ENCODE results near the gene TIAM2. TPM values are rescaled to one million over a fixed set of nuclear protein-coding genes. Genes with fewer than 3 reads are reported as not detected.

TIAM2 gene
- total and polyA plus RNA-seq, 7 donors = 3.4 to 20.3 (median 10.0) TPM

DNA sequence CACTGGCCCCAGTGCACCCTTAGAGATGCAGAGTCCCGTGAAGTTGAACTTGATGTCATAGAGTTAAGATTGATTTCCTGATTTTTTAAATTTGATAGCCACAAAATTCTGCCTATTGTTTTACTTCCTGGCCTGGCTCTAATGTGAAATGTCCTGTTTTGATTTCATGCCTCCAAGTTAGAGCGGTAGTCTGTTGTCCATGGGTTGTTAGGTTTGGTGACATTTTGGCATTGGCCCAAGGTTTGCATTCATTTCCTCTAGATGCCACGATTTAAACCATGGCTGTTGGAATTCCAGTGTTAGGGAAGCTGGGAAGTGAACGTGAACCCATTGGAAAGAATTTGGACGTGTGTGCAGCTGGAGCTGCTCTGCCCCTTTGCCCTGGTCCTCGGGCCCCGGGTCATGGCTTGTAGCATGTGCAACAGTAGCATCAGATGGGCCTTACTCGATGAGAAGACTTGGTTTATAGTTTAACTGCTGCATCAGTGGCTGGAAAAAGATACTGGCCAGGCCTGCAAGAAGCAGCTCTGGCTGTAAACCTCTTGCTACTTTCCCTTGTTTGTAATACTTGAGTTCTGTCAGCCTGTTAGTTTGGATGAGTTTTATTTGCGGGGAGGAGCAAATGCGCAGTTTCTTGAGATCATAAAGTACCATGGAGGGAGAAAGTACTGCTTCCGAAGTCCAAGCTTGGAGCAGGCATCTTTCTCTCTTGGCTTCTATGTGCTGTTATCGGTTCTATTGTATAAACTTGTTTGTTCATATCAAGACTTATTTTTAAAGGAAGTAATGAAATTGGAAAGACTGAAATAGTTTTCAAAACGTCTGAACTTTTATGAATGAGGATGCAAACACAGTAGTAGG, 147.3 kb downstream of the TIAM2 start:
- ATAC-seq (peak in 3 of 4 donors; percentile 11 to 30 (median 27)), DNase-seq (no peak)
- TF ChIP-seq CTCF (IDR thresholded peaks at IDR 0.05) = no peak
- peaks cover 19% of the 10 kb centered on the region for H3K4me1 ChIP-seq
- WGBS, 3 donors = 35 to 49% (median 43%) methylated on average over 13 of the region's 13 CpGs
- intact Hi-C loops (cut with DNase I) = no loop called here
- no peak overlapping the region for H3K27ac ChIP-seq
- peak overlapping the region; percentile 33 for H3K4me3 ChIP-seq
- H3K9me3 ChIP-seq = no peaks in the 10 kb centered on the region
- H3K36me3 ChIP-seq (ENCODE audit: insufficient read depth in 1 of 2, low read depth in 1 of 2) = peaks cover 0 to 5% of the 10 kb centered on the region in 2 donors
- H3K27me3 ChIP-seq (ENCODE audit: insufficient read depth in 3 of 3, low read length in 2 of 3) = no peaks in the 10 kb centered on the region

DNA sequence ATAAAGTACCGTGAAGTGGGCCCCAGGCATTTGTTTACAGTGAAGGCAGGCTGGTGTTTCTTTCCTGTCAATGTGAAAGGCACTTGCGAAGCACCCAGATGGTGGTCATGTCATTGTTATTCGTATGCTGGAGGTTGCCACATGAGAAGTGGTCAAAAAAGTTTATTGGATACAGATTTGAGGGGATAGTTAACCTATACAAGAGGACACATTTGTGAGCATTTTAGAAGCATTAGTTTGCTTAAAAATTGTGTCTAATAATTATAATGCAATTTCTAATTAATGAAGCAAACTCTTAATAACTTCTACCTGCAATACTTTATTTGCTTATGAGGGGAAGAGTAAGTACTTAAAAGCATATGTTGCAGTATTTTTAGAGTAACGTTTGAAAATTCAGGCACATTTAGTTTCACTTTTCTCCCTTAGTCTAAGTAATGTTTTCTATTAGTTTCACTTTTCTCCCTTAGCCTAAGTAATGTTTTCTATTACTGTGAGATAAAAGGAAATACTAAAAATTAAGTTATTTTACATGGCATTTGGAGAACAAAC, 148.0 kb downstream of the TIAM2 start:
- Histone ChIP-seq H3K4me3 (peak overlapping the region; percentile 33), H3K9me3 (no peaks in the 10 kb centered on the region), H3K27me3 (ENCODE audit: insufficient read depth in 3 of 3, low read length in 2 of 3) (no peaks in the 10 kb centered on the region), H3K36me3 (ENCODE audit: insufficient read depth in 1 of 2, low read depth in 1 of 2) (peaks cover 0 to 3% of the 10 kb centered on the region in 2 donors), H3K27ac (no peak overlapping the region), H3K4me1 (peaks cover 19% of the 10 kb centered on the region)
- WGBS, 3 donors = 22 to 52% (median 44%) methylated on average over 4 of the region's 4 CpGs
- ATAC-seq = peak in 2 of 4 donors; percentile 30 to 36
- intact Hi-C loops (cut with DNase I) = no loop called here
- no peak for TF ChIP-seq CTCF (IDR thresholded peaks at IDR 0.05)
- DNase-seq = no peak

DNA sequence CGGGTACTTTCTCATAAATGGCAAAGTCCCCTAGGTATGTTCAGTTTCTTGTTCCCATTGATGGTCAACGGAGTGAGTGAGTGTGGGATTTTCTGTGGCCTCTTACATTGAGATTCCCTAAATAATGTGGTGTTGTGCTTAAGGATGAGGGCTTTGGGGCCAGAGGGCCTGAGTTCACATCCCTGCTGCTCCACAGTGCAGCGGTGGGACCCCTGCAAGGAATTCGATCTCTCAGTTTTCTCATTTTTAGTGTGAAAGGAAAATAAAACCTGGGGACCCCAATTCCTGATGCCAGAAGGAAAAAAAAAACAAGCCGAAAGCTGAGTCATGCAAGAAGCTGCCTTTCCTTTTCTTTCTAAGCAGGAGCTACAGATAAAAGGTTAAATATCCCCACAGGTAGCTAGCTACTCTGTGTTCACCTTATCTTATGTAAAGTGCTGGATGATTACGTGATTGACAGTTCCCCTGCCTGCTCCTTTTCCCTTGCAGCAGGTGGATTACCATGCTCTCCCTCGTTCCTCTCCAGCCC, 148.5 kb downstream of the TIAM2 start:
- 64 to 80% (median 73%) methylated on average over 7 of the region's 7 CpGs for WGBS, 3 donors
- Histone ChIP-seq H3K27ac (no peak overlapping the region), H3K36me3 (ENCODE audit: insufficient read depth in 1 of 2, low read depth in 1 of 2) (peaks cover 0 to 7% of the 10 kb centered on the region in 2 donors), H3K9me3 (no peaks in the 10 kb centered on the region), H3K27me3 (ENCODE audit: insufficient read depth in 3 of 3, low read length in 2 of 3) (no peaks in the 10 kb centered on the region), H3K4me3 (peak overlapping the region; percentile 33), H3K4me1 (peaks cover 19% of the 10 kb centered on the region)
- ATAC-seq (no peak), DNase-seq (no peak)
- intact Hi-C loops (cut with DNase I) = no loop called here
- no peak for TF ChIP-seq CTCF (IDR thresholded peaks at IDR 0.05)

DNA sequence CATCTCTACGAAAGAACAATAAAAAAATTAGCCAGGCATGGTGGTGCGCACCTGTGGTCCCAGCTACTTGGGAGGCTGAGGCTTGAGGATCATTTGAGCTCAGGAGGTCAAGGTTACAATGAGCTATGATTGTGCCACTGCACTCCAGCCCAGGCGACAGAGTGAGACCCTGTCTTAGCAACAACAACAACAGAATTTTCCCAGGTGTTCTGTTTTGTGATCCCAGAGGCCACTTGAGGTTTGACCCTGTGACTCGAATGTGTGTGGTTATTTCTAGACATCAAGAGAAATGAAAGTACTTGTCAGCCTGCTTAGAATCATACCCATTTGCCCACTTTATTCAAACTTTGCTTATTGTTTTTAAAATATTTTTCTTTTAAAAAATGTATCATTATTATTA, 151.1 kb downstream of the TIAM2 start:
- H3K4me3 ChIP-seq = no peak overlapping the region

More for the DNA sequence above, 151.1 kb downstream of the TIAM2 start:
- DNase-seq (no peak), ATAC-seq (no peak)
- WGBS, 3 donors = 90 to 93% (median 92%) methylated on average over 4 of the region's 4 CpGs
- intact Hi-C loops (cut with DNase I) = no loop called here
- Histone ChIP-seq H3K9me3 (no peaks in the 10 kb centered on the region), H3K27ac (no peak overlapping the region), H3K27me3 (ENCODE audit: insufficient read depth in 3 of 3, low read length in 2 of 3) (no peaks in the 10 kb centered on the region), H3K36me3 (ENCODE audit: insufficient read depth in 1 of 2, low read depth in 1 of 2) (peaks cover 0 to 7% of the 10 kb centered on the region in 2 donors), H3K4me1 (peaks cover 15% of the 10 kb centered on the region)
- no peak for TF ChIP-seq CTCF (IDR thresholded peaks at IDR 0.05)
